ENCODE data around the gene FOXN4. TPM values are rescaled to one million over a fixed set of nuclear protein-coding genes. Genes with fewer than 3 reads are reported as not detected.

The FOXN4 gene
- polyA plus RNA-seq, 4 donors: 0.03 TPM; not detected in 3

GRCh38 chr12:109274381-109274780 lies 34.7 kb downstream of the FOXN4 start:
- DNase-seq (no peak), FAIRE-seq (no peak)
- peaks cover 0 to 5% (median 0%) of the 10 kb centered on the region in 3 donors for H3K27me3 ChIP-seq (ENCODE audit: control insufficient read depth in 3 of 3, insufficient read depth in 3 of 3, low read length in 3 of 3)
- peaks cover 0 to 10% of the 10 kb centered on the region in 2 donors for H3K9me3 ChIP-seq (ENCODE audit: control insufficient read depth in 2 of 2, insufficient read depth in 1 of 2, low read depth in 1 of 2, low read length in 1 of 2)
- no peak overlapping the region for H3K4me3 ChIP-seq (ENCODE audit: low read depth in 1 of 3, low read length in 3 of 3)
- H3K27ac ChIP-seq (ENCODE audit: low read depth in 1 of 3, low read length in 2 of 3): no peak overlapping the region
- H3K4me1 ChIP-seq (ENCODE audit: control insufficient read depth in 3 of 3, insufficient read depth in 2 of 3, low read depth in 1 of 3, low read length in 2 of 3): no peaks in the 10 kb centered on the region
- WGBS, 3 donors: 32 to 77% (median 65%) methylated on average over 1 of the region's 1 CpG
- H3K36me3 ChIP-seq (ENCODE audit: control insufficient read depth in 3 of 3, insufficient read depth in 2 of 3, low read depth in 1 of 3, low read length in 3 of 3): no peaks in the 10 kb centered on the region

- H3K27me3 ChIP-seq (ENCODE audit: control insufficient read depth in 3 of 3, insufficient read depth in 3 of 3, low read length in 3 of 3): peaks cover 0 to 5% (median 0%) of the 10 kb centered on the region in 3 donors
- H3K4me3 ChIP-seq (ENCODE audit: low read depth in 1 of 3, low read length in 3 of 3): no peak overlapping the region
- WGBS, 3 donors: 12 to 31% (median 21%) methylated on average over 15 to 16 of the region's 16 CpGs
- H3K27ac ChIP-seq (ENCODE audit: low read depth in 1 of 3, low read length in 2 of 3): no peak overlapping the region
- DNase-seq: no peak
- peaks cover 0 to 2% (median 0%) of the 10 kb centered on the region in 3 donors for H3K36me3 ChIP-seq (ENCODE audit: control insufficient read depth in 3 of 3, insufficient read depth in 2 of 3, low read depth in 1 of 3, low read length in 3 of 3)
- FAIRE-seq: no peak
- H3K4me1 ChIP-seq (ENCODE audit: control insufficient read depth in 3 of 3, insufficient read depth in 2 of 3, low read depth in 1 of 3, low read length in 2 of 3): no peaks in the 10 kb centered on the region
- H3K9me3 ChIP-seq (ENCODE audit: control insufficient read depth in 2 of 2, insufficient read depth in 1 of 2, low read depth in 1 of 2, low read length in 1 of 2): peaks cover 0 to 10% of the 10 kb centered on the region in 2 donors
These were observed 35.7 kb downstream of the FOXN4 start for GRCh38 chr12:109273354-109273753.

- Histone ChIP-seq H3K27ac (ENCODE audit: low read depth in 1 of 3, low read length in 2 of 3) (no peak overlapping the region), H3K36me3 (ENCODE audit: control insufficient read depth in 3 of 3, insufficient read depth in 2 of 3, low read depth in 1 of 3, low read length in 3 of 3) (peaks cover 0 to 9% (median 1%) of the 10 kb centered on the region in 3 donors), H3K9me3 (ENCODE audit: control insufficient read depth in 2 of 2, insufficient read depth in 1 of 2, low read depth in 1 of 2, low read length in 1 of 2) (peaks cover 0 to 10% of the 10 kb centered on the region in 2 donors), H3K4me1 (ENCODE audit: control insufficient read depth in 3 of 3, insufficient read depth in 2 of 3, low read depth in 1 of 3, low read length in 2 of 3) (no peaks in the 10 kb centered on the region), H3K4me3 (ENCODE audit: low read depth in 1 of 3, low read length in 3 of 3) (no peak overlapping the region), H3K27me3 (ENCODE audit: control insufficient read depth in 3 of 3, insufficient read depth in 3 of 3, low read length in 3 of 3) (peaks cover 0 to 5% (median 0%) of the 10 kb centered on the region in 3 donors)
- DNase-seq: no peak
- FAIRE-seq: no peak
- 93 to 95% (median 94%) methylated on average over 3 of the region's 3 CpGs for whole genome bisulfite sequencing, 3 donors
These were observed 37.7 kb downstream of the FOXN4 start for GRCh38 chr12:109271418-109271817.

- Histone ChIP-seq H3K4me3 (ENCODE audit: low read depth in 1 of 3, low read length in 3 of 3) (no peak overlapping the region), H3K9me3 (ENCODE audit: control insufficient read depth in 2 of 2, insufficient read depth in 1 of 2, low read depth in 1 of 2, low read length in 1 of 2) (peaks cover 0 to 10% of the 10 kb centered on the region in 2 donors), H3K27ac (ENCODE audit: low read depth in 1 of 3, low read length in 2 of 3) (no peak overlapping the region), H3K36me3 (ENCODE audit: control insufficient read depth in 3 of 3, insufficient read depth in 2 of 3, low read depth in 1 of 3, low read length in 3 of 3) (peaks cover 0 to 18% (median 3%) of the 10 kb centered on the region in 3 donors), H3K4me1 (ENCODE audit: control insufficient read depth in 3 of 3, insufficient read depth in 2 of 3, low read depth in 1 of 3, low read length in 2 of 3) (no peaks in the 10 kb centered on the region), H3K27me3 (ENCODE audit: control insufficient read depth in 3 of 3, insufficient read depth in 3 of 3, low read length in 3 of 3) (peaks cover 0 to 5% (median 0%) of the 10 kb centered on the region in 3 donors)
- FAIRE-seq (no peak), DNase-seq (no peak)
- 3 to 41% (median 31%) methylated on average over 1 of the region's 1 CpG for WGBS, 3 donors
These were observed 38.6 kb downstream of the FOXN4 start for GRCh38 chr12:109270494-109270893.

GRCh38 chr12:109269428-109269827 lies 39.7 kb downstream of the FOXN4 start:
- peaks cover 0 to 10% of the 10 kb centered on the region in 2 donors for H3K9me3 ChIP-seq (ENCODE audit: control insufficient read depth in 2 of 2, insufficient read depth in 1 of 2, low read depth in 1 of 2, low read length in 1 of 2)
- no peaks in the 10 kb centered on the region for H3K4me1 ChIP-seq (ENCODE audit: control insufficient read depth in 3 of 3, insufficient read depth in 2 of 3, low read depth in 1 of 3, low read length in 2 of 3)
- no peak for FAIRE-seq
- WGBS, 3 donors: 67 to 75% (median 71%) methylated on average over 3 of the region's 3 CpGs
- DNase-seq: no peak
- peaks cover 0 to 5% (median 0%) of the 10 kb centered on the region in 3 donors for H3K27me3 ChIP-seq (ENCODE audit: control insufficient read depth in 3 of 3, insufficient read depth in 3 of 3, low read length in 3 of 3)
- no peak overlapping the region for H3K4me3 ChIP-seq (ENCODE audit: low read depth in 1 of 3, low read length in 3 of 3)
- H3K36me3 ChIP-seq (ENCODE audit: control insufficient read depth in 3 of 3, insufficient read depth in 2 of 3, low read depth in 1 of 3, low read length in 3 of 3): peaks cover 0 to 29% (median 9%) of the 10 kb centered on the region in 3 donors
- H3K27ac ChIP-seq (ENCODE audit: low read depth in 1 of 3, low read length in 2 of 3): no peak overlapping the region

GRCh38 chr12:109268896-109269295 lies 40.2 kb downstream of the FOXN4 start:
- DNase-seq: no peak
- no peak overlapping the region for H3K27ac ChIP-seq (ENCODE audit: low read depth in 1 of 3, low read length in 2 of 3)
- FAIRE-seq: no peak
- 88 to 91% (median 90%) methylated on average over 4 of the region's 4 CpGs for WGBS, 3 donors
- H3K4me3 ChIP-seq (ENCODE audit: low read depth in 1 of 3, low read length in 3 of 3): no peak overlapping the region
- H3K27me3 ChIP-seq (ENCODE audit: control insufficient read depth in 3 of 3, insufficient read depth in 3 of 3, low read length in 3 of 3): peaks cover 0 to 5% (median 0%) of the 10 kb centered on the region in 3 donors
- peaks cover 0 to 12% of the 10 kb centered on the region in 2 donors for H3K9me3 ChIP-seq (ENCODE audit: control insufficient read depth in 2 of 2, insufficient read depth in 1 of 2, low read depth in 1 of 2, low read length in 1 of 2)
- H3K4me1 ChIP-seq (ENCODE audit: control insufficient read depth in 3 of 3, insufficient read depth in 2 of 3, low read depth in 1 of 3, low read length in 2 of 3): no peaks in the 10 kb centered on the region
- H3K36me3 ChIP-seq (ENCODE audit: control insufficient read depth in 3 of 3, insufficient read depth in 2 of 3, low read depth in 1 of 3, low read length in 3 of 3): peaks cover 0 to 29% (median 9%) of the 10 kb centered on the region in 3 donors

GRCh38 chr12:109267361-109267760 lies 41.7 kb downstream of the FOXN4 start:
- Histone ChIP-seq H3K36me3 (ENCODE audit: control insufficient read depth in 3 of 3, insufficient read depth in 2 of 3, low read depth in 1 of 3, low read length in 3 of 3) (peaks cover 0 to 32% (median 12%) of the 10 kb centered on the region in 3 donors), H3K27me3 (ENCODE audit: control insufficient read depth in 3 of 3, insufficient read depth in 3 of 3, low read length in 3 of 3) (no peaks in the 10 kb centered on the region), H3K27ac (ENCODE audit: low read depth in 1 of 3, low read length in 2 of 3) (no peak overlapping the region), H3K9me3 (ENCODE audit: control insufficient read depth in 2 of 2, insufficient read depth in 1 of 2, low read depth in 1 of 2, low read length in 1 of 2) (peaks cover 0 to 17% of the 10 kb centered on the region in 2 donors), H3K4me3 (ENCODE audit: low read depth in 1 of 3, low read length in 3 of 3) (no peak overlapping the region), H3K4me1 (ENCODE audit: control insufficient read depth in 3 of 3, insufficient read depth in 2 of 3, low read depth in 1 of 3, low read length in 2 of 3) (no peaks in the 10 kb centered on the region)
- DNase-seq (no peak), FAIRE-seq (no peak)
- WGBS, 3 donors: 90 to 94% (median 91%) methylated on average over 14 of the region's 14 CpGs

- H3K4me3 ChIP-seq (ENCODE audit: low read depth in 1 of 3, low read length in 3 of 3): no peak overlapping the region
- FAIRE-seq (no peak), DNase-seq (no peak)
- H3K9me3 ChIP-seq (ENCODE audit: control insufficient read depth in 2 of 2, insufficient read depth in 1 of 2, low read depth in 1 of 2, low read length in 1 of 2): peaks cover 0 to 17% of the 10 kb centered on the region in 2 donors
- 87 to 94% (median 88%) methylated on average over 16 of the region's 16 CpGs for WGBS, 3 donors
- H3K4me1 ChIP-seq (ENCODE audit: control insufficient read depth in 3 of 3, insufficient read depth in 2 of 3, low read depth in 1 of 3, low read length in 2 of 3): no peaks in the 10 kb centered on the region
- H3K27me3 ChIP-seq (ENCODE audit: control insufficient read depth in 3 of 3, insufficient read depth in 3 of 3, low read length in 3 of 3): no peaks in the 10 kb centered on the region
- H3K27ac ChIP-seq (ENCODE audit: low read depth in 1 of 3, low read length in 2 of 3): no peak overlapping the region
- peaks cover 4 to 32% (median 14%) of the 10 kb centered on the region in 3 donors for H3K36me3 ChIP-seq (ENCODE audit: control insufficient read depth in 3 of 3, insufficient read depth in 2 of 3, low read depth in 1 of 3, low read length in 3 of 3)
These were observed 42.8 kb downstream of the FOXN4 start for GRCh38 chr12:109266106-109266879.
